Osteocyte (in vitro differentiated cells): ENCODE data around the gene SLC18B1. TPM values are rescaled to one million over a fixed set of nuclear protein-coding genes. Genes with fewer than 3 reads are reported as not detected.

Source experiments
- DNase-seq: peaks from one replicate; pipeline ENCODE4 v3.0.0; 2021; ENCODE audit warnings: mixed read lengths; ENCODE audit not compliant: unreplicated experiment; ENCODE audit errors: extremely low spot score
- H3K27ac Mint-ChIP-seq: one replicate; pipeline ENCODE4 v1.8.0; 2021; ENCODE audit warnings: mild to moderate bottlenecking, mixed read lengths; ENCODE audit not compliant: unreplicated experiment
- H3K27me3 Mint-ChIP-seq: one replicate; pipeline ENCODE4 v1.8.0; 2021; ENCODE audit warnings: mixed read lengths; ENCODE audit not compliant: unreplicated experiment
- H3K36me3 Mint-ChIP-seq: one replicate; pipeline ENCODE4 v1.8.0; 2021; ENCODE audit warnings: mixed read lengths; ENCODE audit not compliant: unreplicated experiment
- H3K4me1 Mint-ChIP-seq: one replicate; pipeline ENCODE4 v1.8.0; 2021; ENCODE audit warnings: mixed read lengths; ENCODE audit not compliant: unreplicated experiment
- H3K4me3 Mint-ChIP-seq: one replicate; pipeline ENCODE4 v1.8.0; 2021; ENCODE audit warnings: mild to moderate bottlenecking, moderate library complexity, mixed read lengths; ENCODE audit not compliant: unreplicated experiment
- H3K9me3 Mint-ChIP-seq: one replicate; pipeline ENCODE4 v1.8.0; 2021; ENCODE audit warnings: mixed read lengths; ENCODE audit not compliant: unreplicated experiment
- CTCF ChIP-seq: fragments of 200-600 bp; sonication (generic); IDR thresholded peaks from 2 replicates; pipeline ENCODE4 v1.5.0; 2021; ENCODE audit warnings: antibody characterized with exemption, mild to moderate bottlenecking, moderate library complexity
- total RNA-seq: library from RNA; stranded (reverse); gene quantifications from 2 replicates; pipeline ENCODE4 v1.2.1, GENCODE V29; 2021

SLC18B1 gene
- total RNA-seq, 1 donor from 2014 or later: 3.3 TPM

GRCh38 chr6:132795461-132795860 lies 3.0 kb downstream of the SLC18B1 start:
- no peak for TF ChIP-seq CTCF
- no peak overlapping the region for H3K4me3 Mint-ChIP-seq
- H3K4me1 Mint-ChIP-seq: peaks cover 11% of the 10 kb centered on the region
- no peaks in the 10 kb centered on the region for H3K27me3 Mint-ChIP-seq
- H3K27ac Mint-ChIP-seq: no peak overlapping the region
- H3K9me3 Mint-ChIP-seq: no peaks in the 10 kb centered on the region
- no peak for DNase-seq
- peaks cover 2% of the 10 kb centered on the region for H3K36me3 Mint-ChIP-seq

- TF ChIP-seq CTCF: no peak
Measured at GRCh38 chr6:132792510-132792909, 5.9 kb downstream of the SLC18B1 start.

GRCh38 chr6:132790450-132790849 lies 8.0 kb downstream of the SLC18B1 start:
- Mint-ChIP-seq H3K4me1 (peaks cover 3% of the 10 kb centered on the region), H3K4me3 (no peak overlapping the region), H3K36me3 (peaks cover 4% of the 10 kb centered on the region), H3K27me3 (no peaks in the 10 kb centered on the region), H3K27ac (no peak overlapping the region), H3K9me3 (no peaks in the 10 kb centered on the region)
- no peak for TF ChIP-seq CTCF
- no peak for DNase-seq

More at GRCh38 chr6:132792510-132792909, 5.9 kb downstream of the SLC18B1 start:
- H3K4me3 Mint-ChIP-seq: no peak overlapping the region
- DNase-seq: no peak
- H3K9me3 Mint-ChIP-seq: no peaks in the 10 kb centered on the region
- H3K27ac Mint-ChIP-seq: no peak overlapping the region
- H3K4me1 Mint-ChIP-seq: peaks cover 5% of the 10 kb centered on the region
- no peaks in the 10 kb centered on the region for H3K27me3 Mint-ChIP-seq
- peaks cover 5% of the 10 kb centered on the region for H3K36me3 Mint-ChIP-seq

GRCh38 chr6:132789396-132789776 lies 9.1 kb downstream of the SLC18B1 start:
- no peaks in the 10 kb centered on the region for H3K9me3 Mint-ChIP-seq
- H3K27me3 Mint-ChIP-seq: no peaks in the 10 kb centered on the region
- peaks cover 4% of the 10 kb centered on the region for H3K36me3 Mint-ChIP-seq
- DNase-seq: no peak
- no peak overlapping the region for H3K4me3 Mint-ChIP-seq
- no peak overlapping the region for H3K27ac Mint-ChIP-seq
- no peak for TF ChIP-seq CTCF
- peaks cover 3% of the 10 kb centered on the region for H3K4me1 Mint-ChIP-seq

- peaks cover 4% of the 10 kb centered on the region for H3K36me3 Mint-ChIP-seq
- H3K27me3 Mint-ChIP-seq: no peaks in the 10 kb centered on the region
- no peaks in the 10 kb centered on the region for H3K9me3 Mint-ChIP-seq
- H3K27ac Mint-ChIP-seq: no peak overlapping the region
- no peak for TF ChIP-seq CTCF
- DNase-seq: no peak
- no peak overlapping the region for H3K4me3 Mint-ChIP-seq
- peaks cover 3% of the 10 kb centered on the region for H3K4me1 Mint-ChIP-seq
Measured at GRCh38 chr6:132788658-132789395, 9.6 kb downstream of the SLC18B1 start.
